ENCODE data around the gene CD22.

CD22 gene

DNA sequence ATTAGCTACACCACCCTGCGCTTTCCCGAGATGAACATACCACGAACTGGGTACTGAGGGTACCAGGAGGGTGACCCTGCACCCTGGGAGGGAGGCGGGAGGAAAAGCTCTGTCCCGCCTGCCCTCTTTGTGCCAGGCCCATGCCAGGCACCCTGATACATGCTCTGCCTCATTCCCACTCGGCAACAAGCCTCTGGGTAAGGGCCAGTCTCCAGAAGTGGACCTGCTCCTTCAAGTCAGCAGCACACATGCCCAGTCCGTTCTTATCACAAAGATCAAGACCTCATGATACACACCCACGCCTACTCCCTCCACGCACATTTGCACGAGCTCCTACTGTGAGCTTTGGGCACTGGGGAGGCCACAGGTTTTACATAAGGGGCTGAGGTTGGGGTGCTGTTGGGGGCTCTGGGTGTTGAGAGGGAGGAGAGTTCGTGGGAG is 16.7 kb downstream of the CD22 start:
- Histone ChIP-seq H3F3A (ENCODE audit: low read depth) (no peaks in the 10 kb centered on the region), H3K4me3 (ENCODE audit: low read length, poor library complexity, severe bottlenecking) (no peak overlapping the region), H3K4me2 (ENCODE audit: low read depth, low read length, poor library complexity, severe bottlenecking) (no peak overlapping the region), H3K9me2 (replicated peaks; ENCODE audit: low read depth, low read length) (no peaks in the 10 kb centered on the region), H2AFZ (ENCODE audit: low read length) (no peak overlapping the region), H4K20me1 (ENCODE audit: insufficient read depth, low read length, poor library complexity, severe bottlenecking) (no peaks in the 10 kb centered on the region), H3K4me1 (ENCODE audit: insufficient read depth, low read length, poor library complexity, severe bottlenecking) (peaks cover 29% of the 10 kb centered on the region), H3K36me3 (ENCODE audit: insufficient read depth, low read length) (no peaks in the 10 kb centered on the region), H3K9me3 (ENCODE audit: insufficient read depth, low read depth, low read length) (no peaks in the 10 kb centered on the region), H3K79me2 (ENCODE audit: insufficient read depth, low read length) (no peaks in the 10 kb centered on the region), H3K9ac (ENCODE audit: low read depth, low read length, poor library complexity, severe bottlenecking) (no peak overlapping the region), H3K27me3 (ENCODE audit: insufficient read depth, low read length, poor library complexity, severe bottlenecking) (no peaks in the 10 kb centered on the region)
- no peak for TF ChIP-seq EZH2phosphoT487 (IDR thresholded peaks at IDR 0.05; ENCODE audit: borderline replicate concordance)
- TF ChIP-seq, protein P1, sequence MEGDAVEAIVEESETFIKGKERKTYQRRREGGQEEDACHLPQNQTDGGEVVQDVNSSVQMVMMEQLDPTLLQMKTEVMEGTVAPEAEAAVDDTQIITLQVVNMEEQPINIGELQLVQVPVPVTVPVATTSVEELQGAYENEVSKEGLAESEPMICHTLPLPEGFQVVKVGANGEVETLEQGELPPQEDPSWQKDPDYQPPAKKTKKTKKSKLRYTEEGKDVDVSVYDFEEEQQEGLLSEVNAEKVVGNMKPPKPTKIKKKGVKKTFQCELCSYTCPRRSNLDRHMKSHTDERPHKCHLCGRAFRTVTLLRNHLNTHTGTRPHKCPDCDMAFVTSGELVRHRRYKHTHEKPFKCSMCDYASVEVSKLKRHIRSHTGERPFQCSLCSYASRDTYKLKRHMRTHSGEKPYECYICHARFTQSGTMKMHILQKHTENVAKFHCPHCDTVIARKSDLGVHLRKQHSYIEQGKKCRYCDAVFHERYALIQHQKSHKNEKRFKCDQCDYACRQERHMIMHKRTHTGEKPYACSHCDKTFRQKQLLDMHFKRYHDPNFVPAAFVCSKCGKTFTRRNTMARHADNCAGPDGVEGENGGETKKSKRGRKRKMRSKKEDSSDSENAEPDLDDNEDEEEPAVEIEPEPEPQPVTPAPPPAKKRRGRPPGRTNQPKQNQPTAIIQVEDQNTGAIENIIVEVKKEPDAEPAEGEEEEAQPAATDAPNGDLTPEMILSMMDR (conservative IDR thresholded peaks at IDR 0.05; ENCODE audit: low read length): no peak

DNA sequence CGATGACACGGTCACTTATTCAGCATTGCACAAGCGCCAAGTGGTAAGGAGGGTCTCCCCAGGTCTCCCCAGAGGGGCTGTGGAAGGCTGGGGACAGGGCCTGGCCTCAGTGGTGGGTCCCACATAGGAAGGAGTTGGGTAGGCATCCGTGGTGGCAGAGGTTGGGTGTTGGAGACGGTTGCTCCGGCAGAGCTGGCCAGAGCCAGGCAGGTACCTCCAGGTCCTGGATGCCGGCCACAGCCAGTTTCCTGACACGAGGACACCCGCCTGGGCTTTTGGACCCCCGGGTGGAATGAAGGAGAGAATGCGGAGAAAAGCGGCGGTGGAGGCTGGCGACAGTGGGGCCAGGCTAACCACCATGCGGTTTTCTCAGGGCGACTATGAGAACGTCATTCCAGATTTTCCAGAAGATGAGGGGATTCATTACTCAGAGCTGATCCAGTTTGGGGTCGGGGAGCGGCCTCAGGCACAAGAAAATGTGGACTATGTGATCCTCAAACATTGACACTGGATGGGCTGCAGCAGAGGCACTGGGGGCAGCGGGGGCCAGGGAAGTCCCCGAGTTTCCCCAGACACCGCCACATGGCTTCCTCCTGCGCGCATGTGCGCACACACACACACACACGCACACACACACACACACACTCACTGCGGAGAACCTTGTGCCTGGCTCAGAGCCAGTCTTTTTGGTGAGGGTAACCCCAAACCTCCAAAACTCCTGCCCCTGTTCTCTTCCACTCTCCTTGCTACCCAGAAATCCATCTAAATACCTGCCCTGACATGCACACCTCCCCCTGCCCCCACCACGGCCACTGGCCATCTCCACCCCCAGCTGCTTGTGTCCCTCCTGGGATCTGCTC is 17.4 kb downstream of the CD22 start:
- TF ChIP-seq, protein P1 (conservative IDR thresholded peaks at IDR 0.05; ENCODE audit: low read length): no peak
- TF ChIP-seq EZH2phosphoT487 (IDR thresholded peaks at IDR 0.05; ENCODE audit: borderline replicate concordance): no peak
- Histone ChIP-seq H3K79me2 (ENCODE audit: insufficient read depth, low read length) (no peaks in the 10 kb centered on the region), H3K36me3 (ENCODE audit: insufficient read depth, low read length) (no peaks in the 10 kb centered on the region), H2AFZ (ENCODE audit: low read length) (no peak overlapping the region), H3K27me3 (ENCODE audit: insufficient read depth, low read length, poor library complexity, severe bottlenecking) (no peaks in the 10 kb centered on the region), H3K9me2 (replicated peaks; ENCODE audit: low read depth, low read length) (no peaks in the 10 kb centered on the region), H3K9ac (ENCODE audit: low read depth, low read length, poor library complexity, severe bottlenecking) (peak overlapping the region; percentile 57), H4K20me1 (ENCODE audit: insufficient read depth, low read length, poor library complexity, severe bottlenecking) (no peaks in the 10 kb centered on the region), H3K4me2 (ENCODE audit: low read depth, low read length, poor library complexity, severe bottlenecking) (peak overlapping the region; percentile 69), H3K4me3 (ENCODE audit: low read length, poor library complexity, severe bottlenecking) (peak overlapping the region; percentile 43), H3K4me1 (ENCODE audit: insufficient read depth, low read length, poor library complexity, severe bottlenecking) (peaks cover 29% of the 10 kb centered on the region), H3F3A (ENCODE audit: low read depth) (no peaks in the 10 kb centered on the region), H3K9me3 (ENCODE audit: insufficient read depth, low read depth, low read length) (no peaks in the 10 kb centered on the region)

DNA sequence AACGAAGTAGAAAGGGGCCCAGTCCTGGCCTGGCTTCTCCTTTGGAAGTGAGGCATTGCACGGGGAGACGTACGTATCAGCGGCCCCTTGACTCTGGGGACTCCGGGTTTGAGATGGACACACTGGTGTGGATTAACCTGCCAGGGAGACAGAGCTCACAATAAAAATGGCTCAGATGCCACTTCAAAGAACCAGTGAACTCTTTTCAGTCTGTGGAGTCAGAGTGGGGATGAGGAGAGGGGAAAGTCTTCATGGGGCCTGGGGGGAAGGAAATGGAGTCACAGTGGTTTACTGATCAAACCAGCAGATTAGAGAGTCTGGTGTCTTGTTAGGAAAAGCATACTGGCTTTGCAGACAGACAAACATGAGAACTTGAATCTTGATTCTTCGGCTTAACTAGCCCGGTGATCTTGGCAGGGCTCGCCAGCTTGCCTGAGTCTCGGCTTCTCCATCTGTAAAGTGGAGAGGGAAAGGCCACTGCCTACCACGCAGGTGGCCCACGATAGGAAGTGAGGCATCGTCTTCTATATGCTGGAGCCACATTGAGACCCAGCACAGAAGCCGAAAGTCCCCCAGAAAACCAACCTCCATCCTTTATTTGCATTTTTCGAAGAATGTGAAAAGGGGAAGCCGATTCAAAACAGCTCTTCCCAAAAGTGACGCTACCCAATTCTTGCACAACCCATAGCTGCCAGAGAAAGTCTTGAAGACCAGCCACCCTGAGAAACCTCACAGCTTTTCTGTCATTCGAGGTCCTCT is 18.4 kb downstream of the CD22 start, which contains the start of gene FFAR1:
Gene FFAR1 (plus strand): TSS at position 732 of the 759 bp plus-strand sequence. CDS start 3,650 bp downstream, outside the sequence.
- Histone ChIP-seq H4K20me1 (ENCODE audit: insufficient read depth, low read length, poor library complexity, severe bottlenecking) (no peaks in the 10 kb centered on the region), H3K9me2 (replicated peaks; ENCODE audit: low read depth, low read length) (no peaks in the 10 kb centered on the region), H3K79me2 (ENCODE audit: insufficient read depth, low read length) (no peaks in the 10 kb centered on the region), H3K4me3 (ENCODE audit: low read length, poor library complexity, severe bottlenecking) (peak within 1 kb of the TSS; percentile 43), H3F3A (ENCODE audit: low read depth) (no peaks in the 10 kb centered on the region), H3K9ac (ENCODE audit: low read depth, low read length, poor library complexity, severe bottlenecking) (peak within 1 kb of the TSS; percentile 57), H3K27me3 (ENCODE audit: insufficient read depth, low read length, poor library complexity, severe bottlenecking) (no peaks in the 10 kb centered on the region), H2AFZ (ENCODE audit: low read length) (peak within 1 kb of the TSS; percentile 22), H3K4me2 (ENCODE audit: low read depth, low read length, poor library complexity, severe bottlenecking) (peak within 1 kb of the TSS; percentile 69), H3K36me3 (ENCODE audit: insufficient read depth, low read length) (no peaks in the 10 kb centered on the region), H3K4me1 (ENCODE audit: insufficient read depth, low read length, poor library complexity, severe bottlenecking) (peaks cover 29% of the 10 kb centered on the region), H3K9me3 (ENCODE audit: insufficient read depth, low read depth, low read length) (no peaks in the 10 kb centered on the region)
- no peak for TF ChIP-seq EZH2phosphoT487 (IDR thresholded peaks at IDR 0.05; ENCODE audit: borderline replicate concordance)
